Fibroblast of lung (primary cell): ENCODE data around the gene GUCA2B. TPM values are rescaled to one million over a fixed set of nuclear protein-coding genes. Genes with fewer than 3 reads are reported as not detected.

ENCODE experiments used
- DNase-seq, 2 donors: peaks; one replicate each; pipeline versions ENCODE4 v3.0.0 to v3.0.0-alpha.2; 2010; ENCODE audit warnings: low read depth in 2 of 2
- H2AFZ ChIP-seq: 2 replicates; pipeline ENCODE4 v1.5.1; 2012; ENCODE audit warnings: low read length, control low read depth, inconsistent platforms
- H3K27ac ChIP-seq: 2 replicates; pipeline ENCODE4 v1.5.1; 2011; ENCODE audit warnings: low read length, control low read depth; ENCODE audit not compliant: insufficient read depth
- H3K27me3 ChIP-seq: 2 replicates; pipeline ENCODE4 v1.5.1; 2011; ENCODE audit warnings: mild to moderate bottlenecking, low read length; ENCODE audit not compliant: control insufficient read depth, insufficient read depth
- H3K36me3 ChIP-seq: 2 replicates; pipeline ENCODE4 v1.5.1; 2011; ENCODE audit warnings: low read length; ENCODE audit not compliant: control insufficient read depth, insufficient read depth
- H3K4me1 ChIP-seq: 2 replicates; pipeline ENCODE4 v1.5.1; 2011; ENCODE audit warnings: low read length; ENCODE audit not compliant: control insufficient read depth, insufficient read depth; ENCODE audit errors: extremely low read depth
- H3K4me2 ChIP-seq: 2 replicates; pipeline ENCODE4 v1.5.1; 2011; ENCODE audit warnings: low read length, control low read depth; ENCODE audit not compliant: insufficient read depth; ENCODE audit errors: extremely low read depth
- H3K4me3 ChIP-seq, 4 experiments: fragments of 200-600 bp in 1 of 4; sonication (generic) in 1 of 4; replicated peaks in 1 of 4; 2 replicates each; pipeline ENCODE4 v1.5.1; 2011 to 2016; ENCODE audit warnings: low read length in 4 of 4, low read depth in 3 of 4, mild to moderate bottlenecking in 3 of 4, control low read depth in 2 of 4, inconsistent platforms in 1 of 4, mixed read lengths in 1 of 4; ENCODE audit not compliant: insufficient read depth in 1 of 4; ENCODE audit errors: control extremely low read depth in 1 of 4
- H3K79me2 ChIP-seq: 2 replicates; pipeline ENCODE4 v1.5.1; 2012; ENCODE audit warnings: mild to moderate bottlenecking, low read length, inconsistent platforms; ENCODE audit not compliant: control insufficient read depth, insufficient read depth
- H3K9ac ChIP-seq: 2 replicates; pipeline ENCODE4 v1.5.1; 2011; ENCODE audit warnings: mild to moderate bottlenecking, low read length, control low read depth; ENCODE audit not compliant: insufficient read depth
- H3K9me3 ChIP-seq: 2 replicates; pipeline ENCODE4 v1.5.1; 2012; ENCODE audit warnings: low read depth, low read length; ENCODE audit not compliant: control insufficient read depth, insufficient read depth
- H4K20me1 ChIP-seq: 2 replicates; pipeline ENCODE4 v1.5.1; 2011; ENCODE audit warnings: low read length; ENCODE audit not compliant: control insufficient read depth, insufficient read depth; ENCODE audit errors: extremely low read depth
- EZH2 ChIP-seq: IDR thresholded peaks from 2 replicates; pipeline ENCODE4 v1.5.1; 2012; ENCODE audit warnings: low read length, control low read depth, mild to moderate bottlenecking; ENCODE audit errors: missing control alignments
- polyA plus RNA-seq, 2 donors: library from polyadenylated mRNA; depleted of rRNA in 1 of 2; stranded (reverse) in 1 of 2; unstranded in 1 of 2; fragments of >200 nt; gene quantifications; 2 replicates each; pipeline ENCODE4 v1.2.1, GENCODE V29; 2011 to 2012; ENCODE audit warnings: missing spikeins in 1 of 2
- total RNA-seq: library from RNA; depleted of rRNA; stranded (reverse); fragments of >200 nt; gene quantifications from 2 replicates; pipeline ENCODE4 v1.2.1, GENCODE V29; 2014
- TF ChIP-seq, protein P1 (sequence below), 2 donors: IDR thresholded peaks in 1 of 2; conservative IDR thresholded peaks in 1 of 2; 1 replicate in 1 of 2; 2 replicates in 1 of 2; pipeline ENCODE4 v1.5.1; 2011 to 2012; ENCODE audit warnings: low read length in 2 of 2, control low read depth in 1 of 2, inconsistent platforms in 1 of 2, low read depth in 1 of 2, mild to moderate bottlenecking in 1 of 2

Gene GUCA2B
- total and polyA plus RNA-seq, 2 donors (not counting 1 experiment from before 2014, with no cell fraction given), result not detected

DNA sequence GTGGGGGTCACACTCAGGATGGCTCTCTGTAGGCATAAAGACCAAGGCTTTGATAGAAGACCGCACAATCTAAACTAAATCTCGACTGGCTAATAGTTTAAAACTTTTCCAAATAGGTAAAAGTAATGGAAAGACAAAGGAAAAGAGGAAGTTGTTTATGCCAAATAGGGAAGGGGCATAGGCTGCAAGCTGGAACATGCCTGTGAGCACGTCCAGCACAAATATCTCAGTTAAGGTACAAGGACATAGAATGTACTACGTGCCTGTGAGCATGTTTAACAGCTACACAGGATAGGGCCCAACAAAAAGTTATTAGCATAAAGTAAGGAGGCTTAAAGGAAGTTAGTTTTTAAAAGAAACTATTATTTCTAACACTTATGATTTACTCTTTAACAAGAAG is 38.9 kb downstream of the GUCA2B start:
- no peaks in the 10 kb centered on the region for H3K4me1 ChIP-seq
- no peaks in the 10 kb centered on the region for H3K79me2 ChIP-seq
- H3K9ac ChIP-seq, result no peak overlapping the region
- no peaks in the 10 kb centered on the region for H3K27me3 ChIP-seq
- H3K27ac ChIP-seq, result no peak overlapping the region
- no peak for DNase-seq
- H3K9me3 ChIP-seq, result no peaks in the 10 kb centered on the region
- no peak overlapping the region for H3K4me3 ChIP-seq
- no peaks in the 10 kb centered on the region for H3K36me3 ChIP-seq
- no peak for TF ChIP-seq EZH2
- TF ChIP-seq, protein P1, sequence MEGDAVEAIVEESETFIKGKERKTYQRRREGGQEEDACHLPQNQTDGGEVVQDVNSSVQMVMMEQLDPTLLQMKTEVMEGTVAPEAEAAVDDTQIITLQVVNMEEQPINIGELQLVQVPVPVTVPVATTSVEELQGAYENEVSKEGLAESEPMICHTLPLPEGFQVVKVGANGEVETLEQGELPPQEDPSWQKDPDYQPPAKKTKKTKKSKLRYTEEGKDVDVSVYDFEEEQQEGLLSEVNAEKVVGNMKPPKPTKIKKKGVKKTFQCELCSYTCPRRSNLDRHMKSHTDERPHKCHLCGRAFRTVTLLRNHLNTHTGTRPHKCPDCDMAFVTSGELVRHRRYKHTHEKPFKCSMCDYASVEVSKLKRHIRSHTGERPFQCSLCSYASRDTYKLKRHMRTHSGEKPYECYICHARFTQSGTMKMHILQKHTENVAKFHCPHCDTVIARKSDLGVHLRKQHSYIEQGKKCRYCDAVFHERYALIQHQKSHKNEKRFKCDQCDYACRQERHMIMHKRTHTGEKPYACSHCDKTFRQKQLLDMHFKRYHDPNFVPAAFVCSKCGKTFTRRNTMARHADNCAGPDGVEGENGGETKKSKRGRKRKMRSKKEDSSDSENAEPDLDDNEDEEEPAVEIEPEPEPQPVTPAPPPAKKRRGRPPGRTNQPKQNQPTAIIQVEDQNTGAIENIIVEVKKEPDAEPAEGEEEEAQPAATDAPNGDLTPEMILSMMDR (conservative IDR thresholded peaks at IDR 0.05 in 1 of 2, IDR thresholded peaks at IDR 0.05 in 1 of 2; ENCODE audit: low read depth in 1 of 2, low read length in 2 of 2), result no peak
- no peak overlapping the region for H3K4me2 ChIP-seq
- no peak overlapping the region for H2AFZ ChIP-seq
- no peaks in the 10 kb centered on the region for H4K20me1 ChIP-seq

DNA sequence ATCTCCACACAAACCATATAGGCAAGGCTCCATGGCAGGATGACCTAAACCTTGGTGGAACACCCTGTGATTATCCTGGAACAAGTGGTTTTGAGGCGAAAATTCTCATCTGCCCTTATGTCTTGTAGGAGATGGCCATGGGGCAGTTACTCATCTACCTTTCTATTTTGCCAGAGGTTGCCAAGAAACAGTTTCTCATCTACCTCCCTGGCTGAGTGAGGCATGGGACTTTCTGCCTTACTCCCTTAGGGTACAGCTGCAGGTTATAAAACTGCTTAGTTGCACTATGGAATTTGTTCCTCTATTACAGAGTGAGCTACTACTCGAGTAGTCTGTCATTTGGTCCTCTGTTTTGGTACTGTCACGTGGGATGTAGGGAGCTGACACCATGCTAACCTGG is 42.6 kb downstream of the GUCA2B start:
- no peaks in the 10 kb centered on the region for H3K36me3 ChIP-seq

DNA sequence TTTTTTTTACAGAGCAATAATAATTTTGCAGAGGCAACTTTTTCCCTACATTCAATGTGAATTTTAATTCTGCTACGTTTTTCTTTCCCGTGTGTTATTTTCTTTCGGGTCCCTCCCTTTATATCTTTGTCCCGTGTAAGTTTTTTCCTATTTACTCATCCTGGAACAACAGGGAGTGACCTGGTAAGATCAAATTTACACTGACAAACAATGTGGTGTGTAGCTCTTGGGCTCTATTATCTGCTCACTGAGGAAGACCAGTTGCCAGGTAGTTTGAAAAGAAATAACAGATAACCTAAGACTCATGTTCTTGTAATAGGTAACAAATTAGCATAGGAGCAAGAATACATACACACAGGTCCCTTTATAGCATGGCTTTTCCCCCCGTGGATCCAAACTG is 45.0 kb downstream of the GUCA2B start:
- Histone ChIP-seq H3K27ac (no peak overlapping the region), H3K79me2 (no peaks in the 10 kb centered on the region), H3K4me1 (no peaks in the 10 kb centered on the region), H3K27me3 (no peaks in the 10 kb centered on the region), H3K4me3 (no peak overlapping the region), H4K20me1 (no peaks in the 10 kb centered on the region), H3K9ac (no peak overlapping the region), H3K36me3 (no peaks in the 10 kb centered on the region), H3K4me2 (no peak overlapping the region), H2AFZ (no peak overlapping the region), H3K9me3 (no peaks in the 10 kb centered on the region)
- TF ChIP-seq, protein P1 (conservative IDR thresholded peaks at IDR 0.05 in 1 of 2, IDR thresholded peaks at IDR 0.05 in 1 of 2; ENCODE audit: low read depth in 1 of 2, low read length in 2 of 2), result no peak
- TF ChIP-seq EZH2, result no peak
- DNase-seq, result no peak

More for the DNA sequence above, 42.6 kb downstream of the GUCA2B start:
- no peak for DNase-seq
- no peaks in the 10 kb centered on the region for H4K20me1 ChIP-seq
- H3K4me2 ChIP-seq, result no peak overlapping the region
- no peaks in the 10 kb centered on the region for H3K9me3 ChIP-seq
- no peaks in the 10 kb centered on the region for H3K79me2 ChIP-seq
- H3K27ac ChIP-seq, result no peak overlapping the region
- H3K9ac ChIP-seq, result no peak overlapping the region
- no peaks in the 10 kb centered on the region for H3K4me1 ChIP-seq
- H3K27me3 ChIP-seq, result no peaks in the 10 kb centered on the region
- TF ChIP-seq EZH2, result no peak
- TF ChIP-seq, protein P1 (conservative IDR thresholded peaks at IDR 0.05 in 1 of 2, IDR thresholded peaks at IDR 0.05 in 1 of 2; ENCODE audit: low read depth in 1 of 2, low read length in 2 of 2), result no peak
- no peak overlapping the region for H3K4me3 ChIP-seq
- no peak overlapping the region for H2AFZ ChIP-seq
